Colonic mucosa (tissue), 4 donors: ENCODE data around the gene MKNK2. TPM values are rescaled to one million over a fixed set of nuclear protein-coding genes. Genes with fewer than 3 reads are reported as not detected.

ENCODE experiments used
- DNase-seq: peaks from one replicate; pipeline ENCODE4 v3.0.0-alpha.2; 2020
- H3K27ac ChIP-seq: fragments of 200-600 bp; one replicate; pipeline ENCODE4 v1.8.0; 2021
- H3K27me3 ChIP-seq: fragments of 200-600 bp; one replicate; pipeline ENCODE4 v1.8.0; 2021
- H3K36me3 ChIP-seq: fragments of 200-600 bp; one replicate; pipeline ENCODE4 v1.8.0; 2021
- H3K4me1 ChIP-seq: fragments of 200-600 bp; one replicate; pipeline ENCODE4 v1.8.0; 2021; ENCODE audit warnings: mild to moderate bottlenecking
- H3K4me3 ChIP-seq: fragments of 200-600 bp; one replicate; pipeline ENCODE4 v1.8.0; 2021
- H3K9ac ChIP-seq, 2 donors: one replicate each; pipeline ENCODE4 v1.7.0; 2013; ENCODE audit warnings: control low read depth in 2 of 2, low read depth in 2 of 2, low read length in 2 of 2
- H3K9me3 ChIP-seq: fragments of 200-600 bp; one replicate; pipeline ENCODE4 v1.8.0; 2021
- CTCF ChIP-seq: fragments of 200-600 bp; IDR thresholded peaks from one replicate; pipeline ENCODE4 v1.8.0; 2022; ENCODE audit warnings: antibody characterized with exemption, mild to moderate bottlenecking
- intact Hi-C: fragments of 100-400 bp; cut with DNase I; formaldehyde crosslinking; loops from one replicate; pipeline ENCODE4 v1.14.1; 2022
- total RNA-seq, 2 donors: library from RNA; stranded (reverse); fragmentation: NEBNext Ultra II Directional in 1 of 2; extraction: Animal tissue kit (Norgen Biotek cat#: 25700) in 1 of 2; gene quantifications; one replicate each; pipeline ENCODE4 v1.2.1, GENCODE V29; 2021
- donor health status: healthy.
- donor health status: DM: no; HTN: no; CAD: no.
- donor health status: DM: no; HTN: no; CAD: no.

The MKNK2 gene
- total RNA-seq, 2 donors from 2014 or later, result 358 to 589 TPM

GRCh38 chr19:2048104-2048958 is 2.7 kb downstream of the MKNK2 start:
- Histone ChIP-seq H3K9me3 (no peaks in the 10 kb centered on the region), H3K27ac (peak overlapping the region; percentile 94), H3K4me3 (peak overlapping the region; percentile 89), H3K36me3 (peaks cover 15% of the 10 kb centered on the region), H3K27me3 (no peaks in the 10 kb centered on the region), H3K4me1 (peaks cover 34% of the 10 kb centered on the region), H3K9ac (peak overlapping the region; percentile 94 to 100)
- DNase-seq, result peak; percentile 54
- TF ChIP-seq CTCF, result no peak
- intact Hi-C loops, result no loop called here

- Histone ChIP-seq H3K4me1 (peaks cover 41% of the 10 kb centered on the region), H3K4me3 (peak overlapping the region; percentile 89), H3K27me3 (no peaks in the 10 kb centered on the region), H3K36me3 (peaks cover 15% of the 10 kb centered on the region), H3K27ac (no peak overlapping the region), H3K9me3 (no peaks in the 10 kb centered on the region), H3K9ac (peak overlapping the region; percentile 48 to 100)
- DNase-seq, result peak; percentile 66
- intact Hi-C loops, result no loop called here
- TF ChIP-seq CTCF, result no peak
Observed at GRCh38 chr19:2047449-2048103, 3.5 kb downstream of the MKNK2 start.

- no peak overlapping the region for H3K4me3 ChIP-seq
- H3K9ac ChIP-seq, result peak overlapping the region in 1 of 2 donors; percentile 100
- no peak for DNase-seq
- H3K27me3 ChIP-seq, result no peaks in the 10 kb centered on the region
- H3K4me1 ChIP-seq, result peaks cover 42% of the 10 kb centered on the region
- peaks cover 15% of the 10 kb centered on the region for H3K36me3 ChIP-seq
- no peak overlapping the region for H3K27ac ChIP-seq
- TF ChIP-seq CTCF, result no peak
- intact Hi-C loops, result no loop called here
- no peaks in the 10 kb centered on the region for H3K9me3 ChIP-seq
Observed at GRCh38 chr19:2047076-2047448, 4.0 kb downstream of the MKNK2 start.

- Histone ChIP-seq H3K9ac (no peak overlapping the region), H3K27me3 (no peaks in the 10 kb centered on the region), H3K36me3 (peaks cover 15% of the 10 kb centered on the region), H3K4me3 (no peak overlapping the region), H3K27ac (no peak overlapping the region), H3K4me1 (peaks cover 39% of the 10 kb centered on the region), H3K9me3 (no peaks in the 10 kb centered on the region)
- intact Hi-C loops, result no loop called here
- no peak for DNase-seq
- TF ChIP-seq CTCF, result no peak
Observed at GRCh38 chr19:2046046-2046907, 4.8 kb downstream of the MKNK2 start.

GRCh38 chr19:2045501-2046045 is 5.5 kb downstream of the MKNK2 start:
- intact Hi-C loops, result no loop called here
- Histone ChIP-seq H3K9ac (peak overlapping the region in 1 of 2 donors; percentile 39), H3K9me3 (no peaks in the 10 kb centered on the region), H3K4me3 (no peak overlapping the region), H3K4me1 (peaks cover 42% of the 10 kb centered on the region), H3K36me3 (peaks cover 20% of the 10 kb centered on the region), H3K27me3 (no peaks in the 10 kb centered on the region), H3K27ac (no peak overlapping the region)
- DNase-seq, result no peak
- TF ChIP-seq CTCF, result no peak
